HepG2 (cell line): ENCODE results near the gene GLIS2. TPM values are rescaled to one million over a fixed set of nuclear protein-coding genes. Genes with fewer than 3 reads are reported as not detected.

Experiments used
- ATF2 ChIP-seq: sonication (generic); formaldehyde crosslinking; IDR thresholded peaks from 2 replicates; pipeline ENCODE4 v1.4.0; 2020; ENCODE audit warnings: missing genetic modification reagents
- FOXC1 ChIP-seq: sonication (generic); formaldehyde crosslinking; IDR thresholded peaks from 2 replicates; pipeline ENCODE4 v1.8.0; 2022; ENCODE audit warnings: mild to moderate bottlenecking, missing genetic modification reagents, borderline replicate concordance
- HMGA1 ChIP-seq: sonication (generic); formaldehyde crosslinking; conservative IDR thresholded peaks from 2 replicates; pipeline ENCODE4 v1.4.0; 2020; ENCODE audit warnings: missing genetic modification reagents
- HNF4G ChIP-seq, 2 experiments: sonication (generic) in 1 of 2; formaldehyde crosslinking in 1 of 2; IDR thresholded peaks; 2 replicates each; pipeline versions ENCODE4 v1.4.0 to v1.6.1; 2011 to 2020; ENCODE audit warnings: borderline replicate concordance in 2 of 2, low read depth in 2 of 2, mild to moderate bottlenecking in 2 of 2, low read length in 1 of 2, missing genetic modification reagents in 1 of 2, moderate library complexity in 1 of 2
- HNRNPH1 ChIP-seq: fragments of 200-400 bp; formaldehyde crosslinking; optimal IDR thresholded peaks from 2 replicates; pipeline ENCODE3; 2017; ENCODE audit warnings: mild to moderate bottlenecking, low read depth, low read length
- JARID2 ChIP-seq: sonication (generic); formaldehyde crosslinking; IDR thresholded peaks from 2 replicates; pipeline ENCODE4 v1.8.1; 2023; ENCODE audit warnings: missing genetic modification reagents, inconsistent platforms; ENCODE audit not compliant: insufficient replicate concordance
- NCOA5 ChIP-seq: sonication (generic); formaldehyde crosslinking; IDR thresholded peaks from 2 replicates; pipeline ENCODE4 v1.4.0; 2020; ENCODE audit warnings: missing genetic modification reagents
- NFAT5 ChIP-seq: sonication (generic); formaldehyde crosslinking; IDR thresholded peaks from 2 replicates; pipeline ENCODE4 v1.4.0; 2020; ENCODE audit warnings: missing genetic modification reagents
- POLR2A ChIP-seq, 2 experiments: IDR thresholded peaks; 2 replicates each; pipeline ENCODE4 v1.6.1; 2011; ENCODE audit warnings: low read depth in 2 of 2, low read length in 2 of 2, mild to moderate bottlenecking in 1 of 2, moderate library complexity in 1 of 2; ENCODE audit not compliant: insufficient read depth in 1 of 2
- SP1 ChIP-seq, 2 experiments: fragments of 450-650 bp in 1 of 2; sonication (generic) in 1 of 2; formaldehyde crosslinking in 1 of 2; IDR thresholded peaks; 2 replicates each; pipeline versions ENCODE4 v1.4.0 to v1.6.1; 2016 to 2020; ENCODE audit warnings: missing genetic modification reagents in 1 of 2
- SP4 ChIP-seq: sonication (generic); formaldehyde crosslinking; IDR thresholded peaks from 2 replicates; pipeline ENCODE4 v1.8.1; 2023; ENCODE audit warnings: mild to moderate bottlenecking, missing genetic modification reagents
- SRF ChIP-seq: IDR thresholded peaks from 2 replicates; pipeline ENCODE4 v1.6.1; 2011; ENCODE audit warnings: mild to moderate bottlenecking, low read depth, low read length, moderate library complexity
- ZNF337 ChIP-seq: sonication (generic); formaldehyde crosslinking; IDR thresholded peaks from 2 replicates; pipeline ENCODE4 v1.5.1; 2020; ENCODE audit warnings: missing genetic modification reagents, low read depth, mild to moderate bottlenecking, borderline replicate concordance
- ZNF549 ChIP-seq: sonication (generic); formaldehyde crosslinking; IDR thresholded peaks from 2 replicates; pipeline ENCODE4 v1.5.0; 2020; ENCODE audit warnings: missing genetic modification reagents
- ZNF556 ChIP-seq: sonication (generic); formaldehyde crosslinking; IDR thresholded peaks from 2 replicates; pipeline ENCODE4 v1.4.0; 2020; ENCODE audit warnings: mild to moderate bottlenecking, missing genetic modification reagents, borderline replicate concordance
- ZNF574 ChIP-seq: sonication (generic); formaldehyde crosslinking; IDR thresholded peaks from 2 replicates; pipeline ENCODE4 v1.4.0; 2020; ENCODE audit warnings: missing genetic modification reagents
- ZNF614 ChIP-seq: IDR thresholded peaks from 2 replicates; pipeline ENCODE4 v1.6.1; 2018; ENCODE audit warnings: missing biosample characterization, missing genetic modification reagents, inconsistent platforms, borderline replicate concordance
- polyA plus RNA-seq, 8 experiments: library from polyadenylated mRNA; depleted of rRNA in 3 of 8; stranded (reverse) in 7 of 8; unstranded in 1 of 8; fragments of >200 nt; fragmentation: Illumina TruSeq in 4 of 8; extraction: Trizol in 4 of 8; gene quantifications; 2 replicates each; pipeline versions ENCODE4 v1.2.1 to v1.2.3, GENCODE V29; 2011 to 2016; ENCODE audit warnings: low read depth in 4 of 8, missing spikeins in 1 of 8, mixed read lengths in 1 of 8; ENCODE audit not compliant: insufficient read depth in 1 of 8
- total RNA-seq, 5 experiments: library from RNA; depleted of rRNA; stranded (reverse); fragments of >200 nt; fragmentation: Illumina TruSeq; extraction: Trizol; gene quantifications; 2 replicates each; pipeline ENCODE4 v1.2.3, GENCODE V29; 2016; ENCODE audit warnings: low read depth in 1 of 5

The GLIS2 gene
- total and polyA plus RNA-seq, 2 of the 13 experiments (the other 11 are each of a cell fraction or from before 2014, with no cell fraction given), result 0.28 to 0.29 TPM

- TF ChIP-seq POLR2A (IDR thresholded peaks at IDR 0.05; ENCODE audit: insufficient read depth in 1 of 2, low read depth in 2 of 2, low read length in 2 of 2) (peak in 1 of 2 experiments; percentile 79; a peak in 3 of 4 replicates), SRF (no peak), SP1 (IDR thresholded peaks at IDR 0.05) (no peak), SP1 (CRISPR knock-in tag; IDR thresholded peaks at IDR 0.05) (no peak), NCOA5 (CRISPR knock-in tag) (no peak), JARID2 (no peak), HNF4G (IDR thresholded peaks at IDR 0.05; ENCODE audit: borderline replicate concordance, low read depth, low read length) (no peak; the same call in 1 of the 2 replicates), HNF4G (CRISPR knock-in tag; IDR thresholded peaks at IDR 0.05; ENCODE audit: borderline replicate concordance, low read depth) (no peak), FOXC1 (CRISPR knock-in tag) (no peak), SP4 (CRISPR knock-in tag) (peak; percentile 17; the same call in 1 of the 2 replicates), ZNF556 (no peak; the same call in 1 of the 2 replicates), ZNF574 (CRISPR knock-in tag) (peak; percentile 51), ZNF549 (no peak), HMGA1 (no peak), NFAT5 (CRISPR knock-in tag) (no peak), HNRNPH1 (no peak), ZNF614 (CRISPR knock-in tag) (peak; percentile 70; the same call in 1 of the 2 replicates), ZNF337 (CRISPR knock-in tag) (0 out of 2 replicates have a peak, but pooled peaks have one; percentile 23), ATF2 (CRISPR knock-in tag) (peak; percentile 99)
These were observed 30.2 kb downstream of the GLIS2 start (continued) for GRCh38 chr16:4345836-4346781.
